ENCODE measurements around the gene NOSTRIN. TPM values are rescaled to one million over a fixed set of nuclear protein-coding genes. Genes with fewer than 3 reads are reported as not detected.
A peak's percentile ranks its signal among the peaks of the same experiment; 100 is the strongest.

NOSTRIN gene
- total RNA-seq, 1 experiment from 2014 or later: not detected

- H2BK15ac ChIP-seq (ENCODE audit: low read depth, low read length): no peak overlapping the region
- H2BK5ac ChIP-seq (ENCODE audit: insufficient read length, low read length): no peak overlapping the region
- Mint-ChIP-seq H3K27me3 (ENCODE audit: low read depth) (peaks cover 12% of the 10 kb centered on the region), H3K4me1 (peaks cover 23 to 26% of the 10 kb centered on the region in 2 experiments), H3K9me3 (no peaks in the 10 kb centered on the region), H3K4me3 (no peak overlapping the region), H3K27ac (0 out of 7 replicates have a peak overlapping the region, but pooled peaks of 1 of the 3 experiments have one; percentile 4), H3K36me3 (ENCODE audit: insufficient read depth in 1 of 3, low read depth in 3 of 3) (no peaks in the 10 kb centered on the region; a peak in 1 of 7 replicates)
- H2BK120ac ChIP-seq (ENCODE audit: low read depth, low read length, poor library complexity, severe bottlenecking): no peak overlapping the region
- TF ChIP-seq CTCF (conservative IDR thresholded peaks at IDR 0.05): no peak
- H3K23ac ChIP-seq (ENCODE audit: insufficient read length, low read depth, low read length): no peak overlapping the region
- H3K23me2 ChIP-seq (ENCODE audit: insufficient read length, low read depth, low read length, poor library complexity, severe bottlenecking): no peaks in the 10 kb centered on the region
- H4K91ac ChIP-seq (ENCODE audit: insufficient read length, low read depth, low read length): no peak overlapping the region
- no peak overlapping the region for H3K18ac ChIP-seq (ENCODE audit: insufficient read length, low read depth, low read length)
- no peaks in the 10 kb centered on the region for H3K9me3 ChIP-seq (ENCODE audit: control insufficient read depth, low read depth, low read length)
- H3K4ac ChIP-seq (ENCODE audit: low read depth, low read length): no peak overlapping the region
- no peak overlapping the region for H3K56ac ChIP-seq (ENCODE audit: insufficient read length, low read depth, low read length)
- H3K14ac ChIP-seq (ENCODE audit: insufficient read depth, low read length): no peak overlapping the region
- DNase-seq: no peak
- H3K79me1 ChIP-seq (ENCODE audit: insufficient read depth, low read depth, low read length, poor library complexity, severe bottlenecking): no peaks in the 10 kb centered on the region
- H3K4me2 ChIP-seq (ENCODE audit: insufficient read depth, insufficient read length, low read length): no peak overlapping the region
- peaks cover 17% of the 10 kb centered on the region; the same call in 1 of the 2 replicates for H3K4me1 ChIP-seq (ENCODE audit: insufficient read depth, low read length)
- no peak overlapping the region for H2BK12ac ChIP-seq (ENCODE audit: insufficient read length, low read depth, low read length)
- H2AFZ ChIP-seq (ENCODE audit: low read length): no peak overlapping the region
- no peaks in the 10 kb centered on the region for H3K79me2 ChIP-seq (ENCODE audit: insufficient read depth, low read length)
- no peak overlapping the region for H4K8ac ChIP-seq (replicated peaks; ENCODE audit: insufficient read length, low read depth, low read length)
- no peak overlapping the region for H3K9ac ChIP-seq (ENCODE audit: extremely low read depth, insufficient read length, low read length)
- H3T11ph ChIP-seq (ENCODE audit: low read length): no peak overlapping the region
- H2AK5ac ChIP-seq (ENCODE audit: insufficient read length, low read length): no peak overlapping the region
- no peak overlapping the region for H4K5ac ChIP-seq (ENCODE audit: insufficient read length, low read depth, low read length)
- no peak overlapping the region for H2BK20ac ChIP-seq (ENCODE audit: low read depth, low read length, poor library complexity, severe bottlenecking)
- H3K27me3 ChIP-seq (ENCODE audit: insufficient read depth, low read length): no peaks in the 10 kb centered on the region
- no peak overlapping the region for H3K27ac ChIP-seq (ENCODE audit: insufficient read length, low read depth, low read length)
- no peaks in the 10 kb centered on the region for H4K20me1 ChIP-seq (ENCODE audit: control insufficient read depth, insufficient read depth, insufficient read length)
- WGBS (ENCODE audit: extremely low coverage, insufficient read length, low lambda C conversion rate): no CpG with 5 or more reads among the region's 8 CpGs
Observed at GRCh38 chr2:168796583-168797285, 5.7 kb upstream of the NOSTRIN start.

All from H9 (cell line).